NOMO-1 treated with DMSO at 0.1 percent for 48 hours (cell line): ENCODE results near the gene UNC79.
"Not testable (repeated sequence)": the region's sequence is repeated elsewhere in the genome, so short reads cannot be mapped to it uniquely, and the experiment has no call there.

ENCODE experiments used
- DNase-seq: peaks from one replicate; lab custom pipeline; 2025; ENCODE audit not compliant: unreplicated experiment; lab: John Stamatoyannopoulos, UW

The UNC79 gene

GRCh38 chr14:93430315-93431035, at the start of gene UNC79:
UNC79 (plus strand) TSS chr14:93430939; CDS start chr14:93431030, 91 bp downstream.
- DNase-seq: no peak

GRCh38 chr14:93381644-93382043, 49.1 kb upstream of the UNC79 start:
- no peak for DNase-seq

GRCh38 chr14:93384256-93384655, 46.5 kb upstream of the UNC79 start:
- DNase-seq: not testable (repeated sequence)

GRCh38 chr14:93395231-93395630, 35.5 kb upstream of the UNC79 start:
- peak; percentile 82 for DNase-seq

- DNase-seq: no peak
Measured at GRCh38 chr14:93396456-93396855, 34.3 kb upstream of the UNC79 start.

- DNase-seq: no peak
Measured at GRCh38 chr14:93398491-93398890, 32.2 kb upstream of the UNC79 start.

GRCh38 chr14:93402951-93403350, 27.8 kb upstream of the UNC79 start:
- DNase-seq: no peak

- DNase-seq: no peak
Measured at GRCh38 chr14:93410021-93410420, 20.7 kb upstream of the UNC79 start.

GRCh38 chr14:93410893-93411292, 19.8 kb upstream of the UNC79 start:
- no peak for DNase-seq

GRCh38 chr14:93425136-93425535, 5.6 kb upstream of the UNC79 start:
- not testable (repeated sequence) for DNase-seq

- DNase-seq: no peak
Measured at GRCh38 chr14:93426750-93427149, 4.0 kb upstream of the UNC79 start.

- peak; percentile 15 for DNase-seq
Measured at GRCh38 chr14:93431036-93431670, 414 bp downstream of the UNC79 start.

GRCh38 chr14:93454224-93454623, 23.5 kb downstream of the UNC79 start:
- DNase-seq: no peak

- DNase-seq: no peak
Measured at GRCh38 chr14:93456356-93456755, 25.6 kb downstream of the UNC79 start.

GRCh38 chr14:93458234-93458633, 27.5 kb downstream of the UNC79 start:
- DNase-seq: no peak

GRCh38 chr14:93462479-93462878, 31.7 kb downstream of the UNC79 start:
- no peak for DNase-seq

GRCh38 chr14:93464271-93464670, 33.5 kb downstream of the UNC79 start:
- DNase-seq: no peak

GRCh38 chr14:93475471-93475870, 44.7 kb downstream of the UNC79 start:
- DNase-seq: no peak

GRCh38 chr14:93476305-93476704, 45.6 kb downstream of the UNC79 start:
- DNase-seq: no peak

GRCh38 chr14:93479074-93479473, 48.3 kb downstream of the UNC79 start:
- not testable (repeated sequence) for DNase-seq

- DNase-seq: no peak
Measured at GRCh38 chr14:93480867-93481266, 50.1 kb downstream of the UNC79 start.

GRCh38 chr14:93481758-93482157, 51.0 kb downstream of the UNC79 start:
- no peak for DNase-seq

- DNase-seq: no peak
Measured at GRCh38 chr14:93490001-93490400, 59.3 kb downstream of the UNC79 start.
